HTERT RPE-1 (cell line): ENCODE data around the gene LRRC36.
"Not testable (repeated sequence)": the region's sequence is repeated elsewhere in the genome, so short reads cannot be mapped to it uniquely, and the experiment has no call there.

Experiments used
- in situ Hi-C: fragments of 300-500 bp; cut with MboI; formaldehyde crosslinking; loops from 4 replicates; pipeline ENCODE4 v1.14.3; 2020; ENCODE audit warnings: low sequenced_read_pairs

The LRRC36 gene

GRCh38 chr16:67399218-67399733 lies 72.7 kb downstream of the LRRC36 start:
- in situ Hi-C loops: no loop called here

DNA sequence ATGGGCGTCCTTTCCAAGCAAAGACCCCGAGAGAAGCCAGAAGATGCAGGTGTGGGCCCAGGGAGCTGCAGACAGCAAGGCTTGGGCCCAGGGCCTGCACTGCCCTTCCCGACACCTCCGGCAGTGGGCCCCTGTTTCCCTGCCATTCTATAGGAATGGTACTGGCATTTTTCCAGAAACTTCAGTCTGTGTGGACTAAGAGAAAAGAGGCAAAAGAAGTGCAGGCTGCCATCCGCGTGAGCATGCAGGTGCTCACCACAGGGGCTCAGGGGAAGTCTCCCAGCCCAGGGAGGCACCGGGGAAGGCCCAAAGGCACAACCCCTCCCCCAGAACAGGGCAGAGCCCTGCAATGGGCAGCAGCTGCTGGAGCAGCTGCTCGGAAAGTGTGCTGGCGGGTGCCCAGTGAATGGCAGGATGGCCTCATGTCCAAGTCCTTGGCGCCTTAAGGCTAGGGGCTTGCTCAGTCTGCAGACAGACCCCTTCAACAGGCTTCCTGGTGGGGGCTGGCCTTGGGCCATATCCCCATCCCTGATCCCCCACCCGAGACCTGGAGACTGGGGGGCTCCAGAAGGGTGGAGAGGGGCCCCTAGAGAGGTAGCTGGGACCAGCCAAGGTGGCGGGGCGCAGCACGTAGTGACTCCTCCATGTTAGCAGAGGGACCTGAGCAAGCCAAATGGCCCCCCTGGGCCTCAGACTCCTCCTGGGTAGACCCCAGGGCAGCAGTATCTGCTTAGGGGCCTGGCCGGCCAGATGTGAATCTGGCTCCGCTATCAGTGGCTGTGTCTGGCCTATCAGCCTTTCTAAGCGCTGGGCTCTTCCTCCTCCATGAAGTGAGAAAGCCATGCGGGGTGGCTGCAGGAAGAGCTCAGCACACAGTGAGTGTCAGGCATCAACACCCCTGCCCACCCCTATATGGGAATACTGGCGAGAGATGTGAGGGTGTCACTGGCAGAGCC lies 73.4 kb downstream of the LRRC36 start:
- in situ Hi-C loops: no loop called here

DNA sequence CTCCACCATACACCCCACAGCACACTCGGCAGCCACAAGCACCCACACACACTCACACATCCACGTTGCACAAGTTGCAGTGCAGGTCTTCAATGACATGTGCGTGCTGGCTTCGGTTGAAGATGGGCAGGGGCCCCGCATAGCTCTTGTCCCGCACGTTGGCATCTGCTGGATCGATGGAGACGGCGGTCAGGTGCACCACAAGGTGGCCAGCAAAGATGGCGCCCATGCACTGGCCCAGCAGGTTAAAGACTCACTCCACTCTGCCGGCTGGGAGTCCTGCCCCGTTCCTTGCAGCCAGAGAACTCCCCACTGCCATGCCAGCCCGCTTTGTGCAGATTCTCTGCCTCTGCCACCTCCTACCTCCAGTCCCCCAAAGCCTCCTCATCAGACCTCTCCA lies 74.3 kb downstream of the LRRC36 start:
- in situ Hi-C loops: no loop called here

GRCh38 chr16:67403976-67404555 lies 77.5 kb downstream of the LRRC36 start:
- in situ Hi-C loops: no loop called here

DNA sequence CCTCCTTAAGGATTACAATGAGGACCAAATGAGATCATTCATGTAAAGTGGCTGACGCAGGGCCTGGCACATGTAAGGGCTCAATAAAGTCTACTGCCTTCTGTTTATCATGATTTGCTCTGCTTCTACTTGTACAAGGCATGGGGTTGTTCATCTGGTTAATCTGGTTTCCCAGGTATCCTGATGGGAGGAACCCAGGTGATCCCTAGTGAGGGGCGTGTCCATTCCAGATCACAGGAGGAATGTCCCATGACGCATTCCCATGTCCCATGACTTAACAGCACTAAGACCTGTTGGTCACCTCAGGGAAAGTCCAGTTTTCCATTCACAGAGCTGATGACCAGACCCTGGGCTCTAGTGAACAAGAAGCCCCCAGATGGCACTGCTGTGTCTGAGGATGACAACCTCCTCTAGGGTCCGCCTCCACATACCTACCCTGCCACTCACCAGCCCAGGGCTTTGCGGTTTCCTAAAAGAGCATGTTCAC lies 78.2 kb downstream of the LRRC36 start:
- in situ Hi-C loops: no loop called here

DNA sequence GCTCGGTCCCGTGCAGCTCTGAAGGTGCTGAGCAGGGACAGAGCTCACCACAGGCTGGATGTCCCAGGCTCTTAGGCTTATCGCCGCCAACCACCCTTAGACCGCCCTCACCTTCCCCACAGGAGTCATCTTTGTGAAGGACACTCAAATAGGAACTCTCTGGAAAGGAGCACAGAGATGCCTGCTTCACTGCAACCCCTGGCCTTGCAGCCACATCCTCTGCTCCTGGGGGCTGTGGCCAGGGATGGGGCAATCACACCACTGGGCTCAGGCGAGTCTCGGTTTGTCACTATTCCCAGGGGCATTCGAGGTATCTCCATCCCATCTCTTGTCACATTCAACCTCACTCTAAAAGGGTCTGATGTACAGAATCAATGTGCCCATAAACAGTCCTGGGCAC lies 78.7 kb downstream of the LRRC36 start:
- in situ Hi-C loops: no loop called here

- in situ Hi-C loops: no loop called here
Observed at GRCh38 chr16:67406111-67406971, 79.7 kb downstream of the LRRC36 start.

DNA sequence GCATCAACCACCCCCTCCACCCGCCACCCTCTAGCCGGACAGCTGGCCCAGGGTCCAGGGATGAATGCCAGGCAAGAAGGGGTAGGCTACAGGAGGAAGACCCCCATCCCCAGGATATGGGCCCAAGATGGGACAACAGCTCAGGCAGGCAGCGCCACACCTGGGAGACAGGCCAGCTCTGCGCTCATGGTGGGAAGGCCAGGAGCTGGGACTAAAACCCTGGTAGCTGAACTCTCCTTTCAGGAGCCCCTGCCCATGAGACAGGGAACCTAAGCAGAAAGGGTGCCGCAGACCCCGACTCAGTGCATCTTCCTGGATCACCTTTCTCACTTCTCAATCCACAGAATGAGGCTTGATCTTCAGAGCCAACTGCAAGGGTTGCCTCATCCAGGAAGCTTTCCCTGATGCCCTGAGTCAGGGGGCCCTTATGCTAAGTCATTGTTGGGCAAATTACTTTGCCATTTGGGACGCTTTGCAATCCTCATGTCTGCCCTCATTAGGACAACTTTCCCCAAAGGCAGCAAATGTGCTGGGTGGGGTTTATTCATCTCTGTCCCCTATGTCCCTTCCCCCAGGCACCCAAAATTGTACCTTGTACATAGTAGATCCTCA lies 80.7 kb downstream of the LRRC36 start:
- in situ Hi-C loops: no loop called here

- in situ Hi-C loops: no loop called here
Observed at GRCh38 chr16:67407788-67408452, 81.3 kb downstream of the LRRC36 start.

GRCh38 chr16:67409631-67410030 lies 83.0 kb downstream of the LRRC36 start:
- in situ Hi-C loops: no loop called here

GRCh38 chr16:67411339-67411738 lies 84.7 kb downstream of the LRRC36 start:
- in situ Hi-C loops: no loop called here

DNA sequence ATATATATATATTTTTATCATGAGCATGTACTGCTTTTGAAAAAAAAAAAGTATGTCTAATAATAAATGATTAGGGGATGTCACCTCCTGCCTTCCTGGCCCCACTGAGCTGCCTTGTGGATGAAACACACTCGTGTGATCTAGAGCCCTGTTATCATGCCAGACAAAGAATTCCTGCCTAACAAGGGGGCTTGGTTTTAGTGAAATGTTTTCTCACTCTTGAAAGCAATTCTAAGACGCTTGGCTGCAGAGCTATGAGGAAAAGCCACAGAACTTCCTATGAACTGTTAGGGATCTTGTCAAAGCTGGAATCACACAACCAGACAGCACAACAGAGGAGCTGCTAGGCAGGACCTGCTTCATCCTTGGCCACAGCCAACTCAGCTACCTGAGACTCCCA lies 85.7 kb downstream of the LRRC36 start:
- in situ Hi-C loops: no loop called here

GRCh38 chr16:67413978-67414911 lies 87.6 kb downstream of the LRRC36 start:
- in situ Hi-C loops: no loop called here

DNA sequence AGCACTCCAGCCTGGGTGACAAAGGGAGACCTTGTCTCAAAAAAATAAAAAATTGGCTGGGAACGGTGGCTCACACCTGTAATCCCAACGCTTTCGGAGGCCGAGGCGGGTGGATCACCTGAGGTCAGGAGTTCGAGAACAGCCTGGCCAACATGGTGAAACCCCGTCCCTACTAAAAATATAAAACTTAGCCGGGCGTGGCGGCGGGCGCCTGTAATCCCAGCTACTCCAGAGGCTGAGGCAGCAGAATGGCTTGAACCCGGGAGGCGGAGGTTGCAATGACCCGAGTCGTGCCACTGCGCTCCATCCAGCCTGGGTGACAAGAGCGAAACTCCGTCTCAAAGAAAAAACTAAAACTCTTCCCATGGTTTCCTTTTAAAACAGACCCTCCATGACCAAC lies 88.8 kb downstream of the LRRC36 start:
- in situ Hi-C loops: not testable (repeated sequence)

DNA sequence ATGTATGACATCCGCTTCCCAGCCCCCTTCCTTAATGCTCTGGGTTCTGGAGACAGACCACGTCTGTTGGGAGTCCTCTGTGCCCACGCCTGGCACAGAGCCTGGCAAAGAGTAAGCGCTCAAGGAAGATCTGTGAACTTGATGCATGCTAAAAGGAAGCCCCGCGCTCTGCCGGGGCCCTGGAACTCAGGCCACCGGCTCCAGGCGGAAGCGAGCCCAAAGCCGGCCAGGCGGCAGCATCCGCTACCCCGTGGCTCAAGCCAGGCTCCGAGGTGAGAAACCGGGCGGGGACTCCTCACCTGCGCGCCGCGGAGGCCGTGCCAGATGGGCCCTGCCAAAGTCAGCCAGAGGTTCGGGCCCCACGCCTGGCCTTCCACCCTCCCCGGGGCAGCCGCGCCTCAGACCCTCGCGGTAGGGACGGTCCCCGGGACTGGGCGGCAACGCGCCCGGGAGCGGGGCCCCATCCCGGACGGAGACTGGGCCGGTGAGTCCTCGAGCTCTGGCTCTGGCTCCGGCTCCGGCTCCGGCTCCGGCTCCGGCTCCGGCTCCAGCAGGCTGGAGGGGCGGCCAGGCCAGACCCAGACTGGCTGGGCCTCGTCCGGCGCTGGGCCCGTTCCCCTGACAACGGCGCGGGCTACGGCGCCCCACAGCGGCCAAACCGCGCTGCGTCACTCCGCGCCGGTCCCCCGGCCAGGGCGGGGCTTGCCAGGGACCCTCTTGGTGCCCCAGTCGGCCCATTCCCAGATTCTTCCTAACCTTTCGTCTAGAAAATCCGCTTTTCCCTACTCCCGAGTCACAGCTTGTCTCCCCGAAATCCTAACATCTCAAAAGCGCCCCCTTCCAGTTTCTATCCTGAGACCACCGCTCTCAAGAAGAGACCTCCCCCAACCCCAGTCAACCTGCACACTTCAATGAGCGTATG lies 89.5 kb downstream of the LRRC36 start, which contains the start of gene ZDHHC1:
Gene ZDHHC1, minus strand, starts transcription at position 606 of the 922 bp plus-strand sequence. CDS start 8,702 bp downstream, outside the sequence.
- in situ Hi-C loops: no loop called here

- in situ Hi-C loops: no loop called here
Observed at GRCh38 chr16:67417333-67418061, 90.9 kb downstream of the LRRC36 start.

GRCh38 chr16:67419502-67419901 lies 92.9 kb downstream of the LRRC36 start:
- in situ Hi-C loops: no loop called here
